RKO (cell line): Measurements from ENCODE around the gene MYL2.
"Not testable (repeated sequence)": the region's sequence is repeated elsewhere in the genome, so short reads cannot be mapped to it uniquely, and the experiment has no call there.

Experiments used
- DNase-seq: peaks from one replicate; pipeline ENCODE4 v3.0.0-alpha.2; 2016; ENCODE audit warnings: low spot score

MYL2 gene

GRCh38 chr12:110920324-110920910 is at the start of gene MYL2:
MYL2 (minus strand) TSS chr12:110920579; CDS start chr12:110920529, 50 bp downstream.
- no peak for DNase-seq

DNA sequence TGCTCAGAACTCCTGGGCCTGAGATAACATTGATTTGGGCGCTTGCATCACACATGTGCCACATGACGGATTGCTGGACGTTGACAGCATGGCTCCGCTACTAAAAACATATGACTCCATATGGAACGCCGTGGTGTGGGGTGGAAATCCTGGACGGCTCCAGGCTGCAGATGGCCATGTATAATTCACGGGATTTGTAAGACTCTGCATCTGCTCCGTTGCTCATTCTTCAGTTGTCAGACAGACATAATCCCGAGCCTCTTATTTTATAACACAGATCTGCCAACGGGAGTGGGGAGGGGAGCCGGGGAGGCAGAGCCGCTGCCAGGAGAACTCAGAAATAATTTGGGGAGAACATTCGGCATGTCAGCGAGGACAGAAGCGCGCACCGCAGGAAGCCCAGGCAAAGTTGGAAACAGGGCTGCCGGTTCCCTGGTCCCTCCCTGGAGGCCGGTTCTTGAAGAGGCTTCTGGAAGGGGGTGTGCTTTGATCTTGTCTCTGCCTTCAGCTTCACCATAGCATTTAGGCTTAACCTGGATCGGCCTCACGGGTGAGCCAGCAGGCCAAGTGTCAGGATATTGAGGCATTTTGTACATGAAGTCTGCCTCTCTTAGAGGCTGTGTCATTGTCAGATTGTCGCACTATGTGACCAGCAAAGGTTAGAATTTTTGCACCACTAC is 45.8 kb upstream of the MYL2 start:
- DNase-seq = no peak

- no peak for DNase-seq
Measured at GRCh38 chr12:110965574-110965973, 45.2 kb upstream of the MYL2 start.

DNA sequence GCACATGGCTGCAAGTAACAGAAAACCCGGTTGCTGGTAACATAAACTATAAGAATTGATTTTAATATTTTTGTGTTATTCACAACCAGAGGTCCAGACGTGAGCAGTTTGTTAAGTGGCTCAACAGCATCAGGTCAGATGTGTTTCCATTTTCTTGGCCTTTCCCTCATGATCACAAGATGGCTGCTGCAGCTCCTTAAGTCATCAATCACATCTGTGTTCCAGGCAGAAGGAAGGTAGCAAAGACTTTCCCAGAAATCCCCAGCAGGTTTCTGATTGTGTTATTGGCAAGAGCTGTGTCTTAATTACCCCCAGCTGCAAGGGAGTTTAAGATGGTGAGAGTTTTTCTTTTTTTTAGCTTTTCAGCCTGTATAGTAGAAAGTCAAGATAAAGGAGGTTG is 40.4 kb upstream of the MYL2 start:
- DNase-seq = no peak

GRCh38 chr12:110957652-110958051 is 37.3 kb upstream of the MYL2 start:
- no peak for DNase-seq

GRCh38 chr12:110957159-110957558 is 36.8 kb upstream of the MYL2 start:
- no peak for DNase-seq

- DNase-seq = not testable (repeated sequence)
Measured at GRCh38 chr12:110950867-110951266, 30.5 kb upstream of the MYL2 start.

GRCh38 chr12:110950466-110950865 is 30.1 kb upstream of the MYL2 start:
- DNase-seq = not testable (repeated sequence)

DNA sequence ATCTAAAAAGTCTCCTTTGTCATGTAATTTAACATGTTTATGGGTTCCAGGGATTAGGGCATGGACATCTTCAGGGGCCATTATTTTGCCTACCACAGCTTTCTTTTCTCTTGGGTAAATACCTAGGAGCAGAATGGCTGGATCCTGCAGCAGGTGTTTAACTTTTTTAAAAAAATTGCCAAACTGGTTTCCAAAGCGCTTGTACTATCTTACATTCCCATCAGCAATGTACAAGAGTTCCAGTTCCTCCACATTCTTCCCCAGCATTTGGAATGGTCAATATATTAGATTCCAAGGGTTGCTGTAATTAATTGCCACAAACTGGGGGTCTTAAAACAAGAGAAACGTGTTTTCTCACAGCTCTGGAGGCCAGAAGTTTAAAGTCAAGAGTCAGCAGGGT is 27.7 kb upstream of the MYL2 start:
- no peak for DNase-seq

GRCh38 chr12:110943373-110943772 is 23.0 kb upstream of the MYL2 start:
- no peak for DNase-seq

- no peak for DNase-seq
Measured at GRCh38 chr12:110941391-110941790, 21.0 kb upstream of the MYL2 start.

GRCh38 chr12:110940933-110941332 is 20.6 kb upstream of the MYL2 start:
- DNase-seq = no peak

- DNase-seq = no peak
Measured at GRCh38 chr12:110940296-110940695, 19.9 kb upstream of the MYL2 start.

- peak; percentile 54 for DNase-seq
Measured at GRCh38 chr12:110937104-110937641, 16.8 kb upstream of the MYL2 start.

GRCh38 chr12:110936367-110937103 is 16.2 kb upstream of the MYL2 start:
- no peak for DNase-seq

GRCh38 chr12:110935588-110935987 is 15.2 kb upstream of the MYL2 start:
- no peak for DNase-seq

DNA sequence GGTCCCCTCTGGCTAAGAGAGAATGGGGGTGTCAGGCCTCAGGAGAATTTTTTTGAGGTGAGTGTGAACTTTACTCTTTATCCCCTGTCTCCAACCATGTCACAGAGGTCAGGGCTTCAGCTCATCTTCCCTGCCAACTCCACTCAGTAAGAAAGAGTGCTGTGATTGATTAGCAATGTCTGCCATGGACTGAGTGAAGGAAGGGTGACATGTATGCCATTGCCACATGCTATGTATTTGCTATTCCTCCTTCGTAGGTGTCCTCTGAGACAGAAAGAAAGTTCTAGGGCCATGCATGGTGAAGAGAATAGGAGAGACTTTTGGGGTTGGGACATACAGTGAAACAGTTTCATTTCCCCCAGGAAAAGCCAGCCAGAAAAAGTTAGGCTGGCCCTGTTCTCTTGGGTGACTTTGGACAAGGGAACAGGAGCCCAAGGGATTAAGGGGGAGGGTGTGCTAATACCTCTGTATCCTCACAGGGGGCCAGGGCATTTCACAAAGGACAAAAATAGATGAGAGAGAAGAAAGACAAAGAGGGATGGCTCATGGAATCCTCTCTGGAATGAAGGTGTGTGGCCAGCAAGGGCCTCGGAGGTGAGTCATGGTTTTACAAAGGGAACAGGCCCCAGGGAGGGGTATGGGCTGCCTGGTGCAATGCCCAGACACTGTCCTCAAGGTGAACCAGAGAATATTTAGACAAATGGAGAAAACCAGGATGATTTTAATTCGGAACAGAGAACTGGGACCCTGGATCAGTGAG is 13.9 kb upstream of the MYL2 start:
- no peak for DNase-seq

GRCh38 chr12:110933326-110933974 is 13.1 kb upstream of the MYL2 start:
- no peak for DNase-seq

DNA sequence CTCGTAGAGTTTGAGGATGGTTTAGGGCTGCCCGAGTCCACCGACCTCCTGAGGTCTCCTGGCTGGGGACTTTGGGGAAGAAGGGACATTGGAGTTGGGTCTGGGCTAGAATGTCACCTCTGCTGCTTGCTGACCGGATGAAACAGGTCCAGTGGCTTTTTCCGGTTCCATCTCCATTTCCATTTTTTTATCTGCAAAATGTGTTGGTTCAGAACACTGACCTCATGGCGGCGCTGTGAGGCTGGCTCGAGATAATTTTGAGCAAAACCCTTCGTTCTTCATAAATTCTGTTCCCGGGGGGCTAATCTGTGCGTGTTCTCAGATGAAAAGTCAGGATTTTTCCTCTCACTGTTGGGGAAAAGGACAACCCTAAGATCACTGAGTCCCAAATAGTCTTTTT is 11.7 kb upstream of the MYL2 start:
- peak; percentile 8 for DNase-seq

- no peak for DNase-seq
Measured at GRCh38 chr12:110931315-110931728, 10.9 kb upstream of the MYL2 start.
